Esophagus muscularis mucosa (tissue), 4 donors: ENCODE data around the gene ITFG1.

ENCODE experiments used
- EP300 ChIP-seq: sonication (generic); formaldehyde crosslinking; IDR thresholded peaks from one replicate; pipeline ENCODE4 v1.6.1; 2017; ENCODE audit warnings: antibody characterized with exemption
- POLR2A ChIP-seq: fragments of 450-650 bp; IDR thresholded peaks from one replicate; pipeline ENCODE4 v1.6.1; 2017; ENCODE audit warnings: antibody characterized with exemption, moderate library complexity, mild to moderate bottlenecking, low read depth
- POLR2AphosphoS5 ChIP-seq, 2 donors: sonication (generic); formaldehyde crosslinking; IDR thresholded peaks; one replicate each; pipeline ENCODE4 v1.6.1; 2017; ENCODE audit warnings: antibody characterized with exemption in 2 of 2
- TF ChIP-seq, protein P1 (sequence below), 3 experiments: fragments of 200-600 bp in 2 of 3; fragments of 450-650 bp in 1 of 3; sonication (generic) in 2 of 3; IDR thresholded peaks; one replicate each; pipeline ENCODE4 v1.5.1; 2017 to 2019; ENCODE audit warnings: antibody characterized with exemption in 3 of 3, mild to moderate bottlenecking in 2 of 3, moderate library complexity in 1 of 3

DNA sequence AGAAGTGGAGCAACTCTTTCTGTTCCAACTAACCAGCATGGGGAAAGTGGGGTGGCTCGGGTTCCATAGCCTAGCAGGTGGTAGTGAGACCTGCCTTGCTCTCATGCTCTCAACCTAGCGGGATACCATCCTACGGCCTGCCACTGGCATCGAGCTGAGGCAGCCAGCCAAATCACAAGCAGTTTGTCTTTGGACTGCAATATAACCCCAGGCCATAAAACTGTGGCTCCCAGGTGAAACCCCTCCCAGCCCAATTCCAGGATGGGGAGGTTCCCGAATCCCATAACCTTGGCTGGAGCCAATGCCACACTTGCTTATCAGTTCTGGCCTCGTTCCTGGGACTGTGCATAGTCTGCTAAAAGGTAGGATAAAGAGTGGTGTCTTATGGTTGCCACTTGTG, 161.3 kb downstream of the ITFG1 start:
- TF ChIP-seq POLR2A = no peak
- TF ChIP-seq, protein P1, sequence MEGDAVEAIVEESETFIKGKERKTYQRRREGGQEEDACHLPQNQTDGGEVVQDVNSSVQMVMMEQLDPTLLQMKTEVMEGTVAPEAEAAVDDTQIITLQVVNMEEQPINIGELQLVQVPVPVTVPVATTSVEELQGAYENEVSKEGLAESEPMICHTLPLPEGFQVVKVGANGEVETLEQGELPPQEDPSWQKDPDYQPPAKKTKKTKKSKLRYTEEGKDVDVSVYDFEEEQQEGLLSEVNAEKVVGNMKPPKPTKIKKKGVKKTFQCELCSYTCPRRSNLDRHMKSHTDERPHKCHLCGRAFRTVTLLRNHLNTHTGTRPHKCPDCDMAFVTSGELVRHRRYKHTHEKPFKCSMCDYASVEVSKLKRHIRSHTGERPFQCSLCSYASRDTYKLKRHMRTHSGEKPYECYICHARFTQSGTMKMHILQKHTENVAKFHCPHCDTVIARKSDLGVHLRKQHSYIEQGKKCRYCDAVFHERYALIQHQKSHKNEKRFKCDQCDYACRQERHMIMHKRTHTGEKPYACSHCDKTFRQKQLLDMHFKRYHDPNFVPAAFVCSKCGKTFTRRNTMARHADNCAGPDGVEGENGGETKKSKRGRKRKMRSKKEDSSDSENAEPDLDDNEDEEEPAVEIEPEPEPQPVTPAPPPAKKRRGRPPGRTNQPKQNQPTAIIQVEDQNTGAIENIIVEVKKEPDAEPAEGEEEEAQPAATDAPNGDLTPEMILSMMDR (IDR thresholded peaks at IDR 0.05) = no peak
- TF ChIP-seq POLR2AphosphoS5 (IDR thresholded peaks at IDR 0.05) = no peak
- no peak for TF ChIP-seq EP300
